HAP-1 (cell line): ENCODE data around the gene DENND4A.
A peak's percentile ranks its signal among the peaks of the same experiment; 100 is the strongest.

Source experiments
- DNase-seq, 2 experiments: peaks; one replicate each; pipeline ENCODE4 v3.0.0-alpha.2; 2016 to 2020; ENCODE audit warnings: low spot score in 2 of 2
- H3K27me3 ChIP-seq: fragments of 250-450 bp; sonication (Bioruptor Pico); 2 replicates; pipeline ENCODE4 v1.5.1; 2020; ENCODE audit warnings: low read depth, mild to moderate bottlenecking, moderate library complexity
- H3K36me3 ChIP-seq: fragments of 250-450 bp; sonication (Bioruptor Pico); replicated peaks from 2 replicates; pipeline ENCODE4 v1.5.1; 2020; ENCODE audit warnings: mild to moderate bottlenecking
- H3K4me1 ChIP-seq: fragments of 250-450 bp; sonication (Bioruptor Pico); 2 replicates; pipeline ENCODE4 v1.5.1; 2020; ENCODE audit warnings: mild to moderate bottlenecking
- H3K4me3 ChIP-seq: fragments of 250-450 bp; sonication (Bioruptor Pico); 2 replicates; pipeline ENCODE4 v1.5.1; 2020; ENCODE audit warnings: mild to moderate bottlenecking, moderate library complexity
- H3K9me3 ChIP-seq: fragments of 250-450 bp; sonication (Bioruptor Pico); 2 replicates; pipeline ENCODE4 v1.5.1; 2020; ENCODE audit warnings: mild to moderate bottlenecking, moderate library complexity
- in situ Hi-C: fragments of 300-500 bp; cut with MboI; formaldehyde crosslinking; loops from 3 replicates; pipeline ENCODE4 v1.14.3; 2020; ENCODE audit warnings: low sequenced_read_pairs, inconsistent platforms, mixed read lengths

The DENND4A gene

GRCh38 chr15:65682404-65682911, 109.6 kb downstream of the DENND4A start:
- in situ Hi-C loops, result no loop called here
- Histone ChIP-seq H3K27me3 (0 out of 2 replicates have a peak, but pooled peaks cover 3% of the 10 kb centered on the region), H3K4me1 (no peaks in the 10 kb centered on the region), H3K36me3 (no peaks in the 10 kb centered on the region), H3K4me3 (no peak overlapping the region), H3K9me3 (no peaks in the 10 kb centered on the region)
- no peak for DNase-seq

- H3K4me1 ChIP-seq, result no peaks in the 10 kb centered on the region
- DNase-seq, result no peak
- 0 out of 2 replicates have a peak, but pooled peaks cover 3% of the 10 kb centered on the region for H3K27me3 ChIP-seq
- no peak overlapping the region for H3K4me3 ChIP-seq
- H3K36me3 ChIP-seq, result no peaks in the 10 kb centered on the region
- H3K9me3 ChIP-seq, result no peaks in the 10 kb centered on the region
- in situ Hi-C loops, result no loop called here
Measured at GRCh38 chr15:65680544-65680943, 111.5 kb downstream of the DENND4A start.

DNA sequence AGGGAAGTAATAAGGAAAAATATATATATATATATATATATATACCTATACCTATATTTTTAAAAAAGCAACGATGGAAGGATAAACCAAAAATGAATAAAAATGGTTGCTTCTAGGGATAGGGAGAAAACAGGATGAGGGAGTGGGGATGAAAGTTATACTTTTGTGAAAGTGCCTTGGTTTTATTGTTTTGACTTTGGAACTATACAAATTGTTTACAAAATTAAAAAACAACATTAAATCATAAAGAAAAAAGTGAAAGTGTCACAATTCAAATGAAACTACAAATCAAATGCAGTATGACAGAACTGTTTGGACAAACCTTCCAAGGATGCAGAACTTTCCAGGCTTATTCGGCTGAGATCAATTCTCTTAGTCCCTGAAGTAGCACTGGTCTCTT, 116.0 kb downstream of the DENND4A start:
- Histone ChIP-seq H3K4me1 (no peaks in the 10 kb centered on the region), H3K9me3 (no peaks in the 10 kb centered on the region), H3K27me3 (0 out of 2 replicates have a peak, but pooled peaks cover 2% of the 10 kb centered on the region), H3K4me3 (no peak overlapping the region), H3K36me3 (no peaks in the 10 kb centered on the region)
- in situ Hi-C loops, result no loop called here
- DNase-seq, result no peak

DNA sequence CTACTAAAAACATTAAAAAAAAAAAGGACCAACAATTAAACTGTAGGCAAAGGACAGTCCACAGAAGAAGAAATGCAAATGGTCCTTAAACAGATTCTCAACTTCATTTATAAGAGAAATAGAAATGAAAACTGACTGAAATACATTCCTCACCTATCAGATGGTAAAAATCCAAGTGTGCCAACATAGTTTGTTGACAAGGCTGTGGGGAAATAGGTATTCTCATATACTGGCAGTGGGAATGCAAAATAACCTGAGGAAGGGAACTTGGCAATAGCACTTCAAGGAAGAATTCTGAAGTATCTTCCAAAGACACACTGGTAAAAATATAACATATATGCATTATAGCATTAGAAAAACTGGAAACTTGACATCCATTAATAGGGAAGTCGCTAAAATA, 116.5 kb downstream of the DENND4A start:
- no peaks in the 10 kb centered on the region for H3K36me3 ChIP-seq
- no peaks in the 10 kb centered on the region for H3K9me3 ChIP-seq
- no peaks in the 10 kb centered on the region for H3K4me1 ChIP-seq
- H3K4me3 ChIP-seq, result no peak overlapping the region
- in situ Hi-C loops, result no loop called here
- no peaks in the 10 kb centered on the region for H3K27me3 ChIP-seq
- no peak for DNase-seq

GRCh38 chr15:65666257-65666656, 125.8 kb downstream of the DENND4A start:
- Histone ChIP-seq H3K4me1 (no peaks in the 10 kb centered on the region), H3K9me3 (no peaks in the 10 kb centered on the region), H3K4me3 (no peak overlapping the region), H3K27me3 (no peaks in the 10 kb centered on the region), H3K36me3 (no peaks in the 10 kb centered on the region)
- no peak for DNase-seq
- in situ Hi-C loops, result no loop called here

DNA sequence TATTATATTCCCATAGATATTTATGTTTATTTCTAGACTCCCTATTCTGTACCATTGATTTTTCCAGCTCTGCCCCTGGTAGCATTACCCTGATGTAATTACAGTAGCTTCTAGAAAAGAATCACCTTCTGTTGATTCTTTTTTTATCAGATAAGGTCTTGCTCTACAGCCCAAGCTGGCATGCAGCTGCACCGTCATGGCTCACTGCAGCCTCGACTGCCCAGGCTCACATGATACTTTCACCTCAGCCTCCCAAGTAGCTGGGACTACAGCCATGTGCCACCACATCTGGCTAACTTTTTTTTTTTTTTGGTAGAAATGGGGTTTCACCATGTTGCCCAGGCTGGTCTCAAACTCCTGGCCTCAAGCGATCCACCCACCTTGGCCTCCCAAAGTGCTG, 128.6 kb downstream of the DENND4A start:
- H3K36me3 ChIP-seq, result no peaks in the 10 kb centered on the region
- in situ Hi-C loops, result no loop called here
- no peaks in the 10 kb centered on the region for H3K9me3 ChIP-seq

GRCh38 chr15:65660927-65661326, 131.2 kb downstream of the DENND4A start:
- H3K27me3 ChIP-seq, result no peaks in the 10 kb centered on the region
- no peaks in the 10 kb centered on the region for H3K9me3 ChIP-seq
- no peaks in the 10 kb centered on the region for H3K36me3 ChIP-seq
- H3K4me3 ChIP-seq, result no peak overlapping the region
- in situ Hi-C loops, result no loop called here
- H3K4me1 ChIP-seq, result peaks cover 4% of the 10 kb centered on the region
- DNase-seq, result no peak

More for the DNA sequence above, 128.6 kb downstream of the DENND4A start:
- Histone ChIP-seq H3K4me1 (peaks cover 4% of the 10 kb centered on the region), H3K27me3 (no peaks in the 10 kb centered on the region), H3K4me3 (no peak overlapping the region)
- no peak for DNase-seq

- Histone ChIP-seq H3K27me3 (no peaks in the 10 kb centered on the region), H3K4me3 (no peak overlapping the region), H3K4me1 (peaks cover 10% of the 10 kb centered on the region), H3K36me3 (no peaks in the 10 kb centered on the region), H3K9me3 (no peaks in the 10 kb centered on the region)
- in situ Hi-C loops, result no loop called here
- DNase-seq, result peak in 1 of 2 experiments; percentile 20
Measured at GRCh38 chr15:65659502-65660052, 132.5 kb downstream of the DENND4A start.

- H3K4me1 ChIP-seq, result peaks cover 10% of the 10 kb centered on the region
- H3K36me3 ChIP-seq, result no peaks in the 10 kb centered on the region
- H3K9me3 ChIP-seq, result no peaks in the 10 kb centered on the region
- in situ Hi-C loops, result no loop called here
- no peaks in the 10 kb centered on the region for H3K27me3 ChIP-seq
- H3K4me3 ChIP-seq, result no peak overlapping the region
- DNase-seq, result no peak
Measured at GRCh38 chr15:65655457-65655856, 136.6 kb downstream of the DENND4A start.

GRCh38 chr15:65655026-65655425, 137.1 kb downstream of the DENND4A start:
- H3K9me3 ChIP-seq, result no peaks in the 10 kb centered on the region
- in situ Hi-C loops, result no loop called here
- peaks cover 10% of the 10 kb centered on the region for H3K4me1 ChIP-seq
- no peaks in the 10 kb centered on the region for H3K27me3 ChIP-seq
- H3K4me3 ChIP-seq, result no peak overlapping the region
- no peaks in the 10 kb centered on the region for H3K36me3 ChIP-seq
- DNase-seq, result peak in 1 of 2 experiments; percentile 51

GRCh38 chr15:65653801-65654521, 138.1 kb downstream of the DENND4A start:
- H3K9me3 ChIP-seq, result no peaks in the 10 kb centered on the region
- no peak for DNase-seq
- no peaks in the 10 kb centered on the region for H3K27me3 ChIP-seq
- H3K36me3 ChIP-seq, result no peaks in the 10 kb centered on the region
- peaks cover 6% of the 10 kb centered on the region for H3K4me1 ChIP-seq
- no peak overlapping the region for H3K4me3 ChIP-seq
- in situ Hi-C loops, result no loop called here

GRCh38 chr15:65653341-65653740, 138.8 kb downstream of the DENND4A start:
- Histone ChIP-seq H3K9me3 (no peaks in the 10 kb centered on the region), H3K4me1 (peaks cover 6% of the 10 kb centered on the region), H3K36me3 (no peaks in the 10 kb centered on the region), H3K4me3 (no peak overlapping the region), H3K27me3 (no peaks in the 10 kb centered on the region)
- in situ Hi-C loops, result no loop called here
- DNase-seq, result no peak

DNA sequence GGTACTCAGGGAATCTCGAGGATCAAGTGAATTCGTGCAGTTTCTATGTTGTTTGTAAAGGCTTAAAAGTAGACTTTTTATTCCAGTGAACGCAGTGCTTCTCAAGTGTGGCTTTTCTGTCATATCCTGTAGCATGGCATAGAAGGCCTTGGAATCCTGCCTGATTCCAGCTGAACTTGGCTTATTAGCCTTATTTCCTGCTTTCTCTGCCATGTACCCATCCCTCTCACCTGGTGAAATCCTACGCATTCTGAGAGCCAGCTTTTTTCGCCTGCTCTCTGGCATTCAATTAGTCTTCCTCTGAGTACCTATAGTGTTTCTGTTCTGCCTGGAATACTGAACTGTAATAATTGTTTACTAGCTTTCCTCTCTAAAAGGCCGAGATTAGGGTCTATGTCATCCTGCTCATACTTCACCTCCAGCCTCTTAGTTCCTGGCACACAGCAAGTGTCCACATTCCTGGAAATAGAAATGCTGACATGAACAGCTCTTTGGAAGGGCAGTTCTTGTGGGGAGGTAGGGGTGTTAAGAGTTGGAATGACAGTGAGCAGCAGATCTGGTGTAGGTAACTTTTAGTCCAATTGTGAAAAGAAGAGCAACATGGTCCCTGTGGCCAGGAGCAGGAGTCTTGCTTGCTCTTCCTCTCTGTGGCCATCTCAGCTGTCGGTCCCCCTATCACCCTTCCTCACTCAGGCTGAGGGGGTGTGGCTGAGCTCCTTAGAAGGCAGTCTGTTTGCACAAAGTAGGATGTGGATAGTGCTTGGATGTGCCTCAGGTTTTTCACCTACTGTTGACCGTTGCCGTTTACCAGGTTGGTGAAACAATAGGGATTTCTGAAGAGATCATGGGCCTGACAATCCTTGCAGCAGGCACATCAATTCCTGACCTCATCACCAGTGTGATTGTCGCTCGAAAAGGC, 140.0 kb downstream of the DENND4A start:
- Histone ChIP-seq H3K27me3 (no peaks in the 10 kb centered on the region), H3K4me1 (peaks cover 6% of the 10 kb centered on the region), H3K9me3 (no peaks in the 10 kb centered on the region), H3K36me3 (no peaks in the 10 kb centered on the region), H3K4me3 (no peak overlapping the region)
- in situ Hi-C loops, result no loop called here
- DNase-seq, result no peak

- Histone ChIP-seq H3K9me3 (no peaks in the 10 kb centered on the region), H3K4me1 (peaks cover 6% of the 10 kb centered on the region), H3K27me3 (no peaks in the 10 kb centered on the region), H3K4me3 (no peak overlapping the region), H3K36me3 (no peaks in the 10 kb centered on the region)
- DNase-seq, result no peak
- in situ Hi-C loops, result no loop called here
Measured at GRCh38 chr15:65651042-65651322, 141.1 kb downstream of the DENND4A start.
